RWPE1 (cell line): ENCODE measurements around the gene PDCD6IP.

Experiments used
- CTCF ChIA-PET: fragments of 350-600 bp; sonication (Branson Sonifier 250); formaldehyde crosslinking; extraction: SDS; loops from one replicate; lab custom pipeline; 2021; lab: Yijun Ruan, JAX
- POLR2A ChIA-PET: fragments of 400-600 bp; formaldehyde crosslinking; extraction: SDS; loops from one replicate; lab custom pipeline; 2020; ENCODE audit warnings: antibody characterized with exemption; ENCODE audit not compliant: low non-redundant PET; lab: Yijun Ruan, JAX
- DNase-seq: peaks from one replicate; pipeline ENCODE4 v3.0.0; 2012; ENCODE audit warnings: low spot score
- H3K27ac ChIP-seq: fragments of 450-650 bp; 2 replicates; pipeline ENCODE4 v1.5.1; 2017
- TF ChIP-seq, protein P1 (sequence below): fragments of 450-650 bp; conservative IDR thresholded peaks from 2 replicates; pipeline ENCODE4 v1.5.1; 2017; ENCODE audit warnings: low read depth, mild to moderate bottlenecking

Gene PDCD6IP

DNA sequence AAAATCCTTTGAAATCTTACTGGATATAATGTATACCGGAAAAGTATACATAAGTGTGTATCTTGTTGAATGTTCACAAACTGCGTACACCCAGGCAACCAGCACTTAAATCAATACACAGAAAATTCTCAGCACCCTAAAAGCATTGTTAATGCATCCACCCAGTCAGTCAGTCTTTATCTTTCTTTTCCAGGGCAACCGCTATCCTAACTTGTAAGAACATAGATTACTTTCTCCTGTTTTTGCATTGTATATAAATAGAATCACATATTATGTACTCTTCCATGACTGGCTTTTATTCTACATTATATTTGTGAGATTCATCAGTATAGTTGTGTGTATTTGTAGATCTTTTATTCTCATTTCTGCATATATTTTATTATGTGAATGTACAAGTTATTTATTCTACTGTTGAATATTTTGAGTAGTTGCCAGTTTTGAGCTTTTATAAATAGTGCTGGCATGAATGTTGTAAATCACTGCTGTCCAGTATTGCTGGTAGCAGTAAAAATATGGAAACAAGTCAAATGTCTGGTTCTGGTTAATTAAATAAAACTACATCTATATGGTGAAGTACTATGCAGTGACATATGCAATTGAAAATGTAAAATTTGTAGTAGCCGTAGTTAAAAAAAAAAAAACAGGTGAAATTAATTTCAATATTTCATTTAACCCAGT, 62.1 kb downstream of the PDCD6IP start:
- H3K27ac ChIP-seq: no peak overlapping the region
- POLR2A ChIA-PET: no interaction called here
- TF ChIP-seq, protein P1, sequence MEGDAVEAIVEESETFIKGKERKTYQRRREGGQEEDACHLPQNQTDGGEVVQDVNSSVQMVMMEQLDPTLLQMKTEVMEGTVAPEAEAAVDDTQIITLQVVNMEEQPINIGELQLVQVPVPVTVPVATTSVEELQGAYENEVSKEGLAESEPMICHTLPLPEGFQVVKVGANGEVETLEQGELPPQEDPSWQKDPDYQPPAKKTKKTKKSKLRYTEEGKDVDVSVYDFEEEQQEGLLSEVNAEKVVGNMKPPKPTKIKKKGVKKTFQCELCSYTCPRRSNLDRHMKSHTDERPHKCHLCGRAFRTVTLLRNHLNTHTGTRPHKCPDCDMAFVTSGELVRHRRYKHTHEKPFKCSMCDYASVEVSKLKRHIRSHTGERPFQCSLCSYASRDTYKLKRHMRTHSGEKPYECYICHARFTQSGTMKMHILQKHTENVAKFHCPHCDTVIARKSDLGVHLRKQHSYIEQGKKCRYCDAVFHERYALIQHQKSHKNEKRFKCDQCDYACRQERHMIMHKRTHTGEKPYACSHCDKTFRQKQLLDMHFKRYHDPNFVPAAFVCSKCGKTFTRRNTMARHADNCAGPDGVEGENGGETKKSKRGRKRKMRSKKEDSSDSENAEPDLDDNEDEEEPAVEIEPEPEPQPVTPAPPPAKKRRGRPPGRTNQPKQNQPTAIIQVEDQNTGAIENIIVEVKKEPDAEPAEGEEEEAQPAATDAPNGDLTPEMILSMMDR: no peak
- DNase-seq: no peak
- CTCF ChIA-PET: no interaction called here

DNA sequence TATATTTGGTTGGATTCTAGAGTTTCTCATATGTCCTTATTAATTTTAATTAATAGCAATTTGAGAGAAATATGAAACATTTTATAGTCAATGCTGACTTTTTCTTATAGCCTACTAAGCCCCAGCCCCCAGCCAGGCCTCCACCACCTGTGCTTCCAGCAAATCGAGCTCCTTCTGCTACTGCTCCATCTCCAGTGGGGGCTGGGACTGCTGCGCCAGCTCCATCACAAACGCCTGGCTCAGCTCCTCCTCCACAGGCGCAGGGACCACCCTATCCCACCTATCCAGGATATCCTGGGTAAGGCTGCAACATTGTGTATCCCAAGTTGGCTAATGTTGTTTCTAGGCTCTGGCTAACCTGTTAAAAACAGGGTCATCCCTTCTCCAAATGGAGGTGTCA, 66.7 kb downstream of the PDCD6IP start:
- no peak for DNase-seq
- TF ChIP-seq, protein P1: no peak
- POLR2A ChIA-PET: no interaction called here
- H3K27ac ChIP-seq: no peak overlapping the region
- CTCF ChIA-PET: no interaction called here

DNA sequence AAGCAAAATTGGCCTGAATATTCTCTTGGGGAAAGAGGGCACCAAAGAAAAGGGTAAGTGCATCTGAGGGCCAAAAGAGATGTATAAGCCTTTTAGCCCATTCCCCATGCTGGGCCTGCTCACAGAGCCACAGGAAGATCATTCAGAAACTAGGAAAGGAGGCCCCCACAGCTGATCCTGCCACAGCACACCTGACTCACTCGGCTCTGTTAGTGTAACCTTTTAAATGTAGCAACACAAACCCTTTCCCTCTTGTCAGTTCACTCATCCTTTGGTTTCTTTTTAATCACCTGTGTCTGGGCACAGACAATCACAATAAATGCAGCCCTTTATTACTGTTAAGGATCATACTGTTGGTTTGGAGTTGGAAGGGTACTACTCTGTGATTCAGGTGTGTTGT, 69.9 kb downstream of the PDCD6IP start:
- POLR2A ChIA-PET: no interaction called here
- TF ChIP-seq, protein P1: no peak
- CTCF ChIA-PET: interaction anchor here (0.6 kb wide), 1 partner anchor 111 kb away, joined by 8 read pairs; no protein-coding TSS in a partner anchor
- H3K27ac ChIP-seq: no peak overlapping the region
- DNase-seq: no peak

DNA sequence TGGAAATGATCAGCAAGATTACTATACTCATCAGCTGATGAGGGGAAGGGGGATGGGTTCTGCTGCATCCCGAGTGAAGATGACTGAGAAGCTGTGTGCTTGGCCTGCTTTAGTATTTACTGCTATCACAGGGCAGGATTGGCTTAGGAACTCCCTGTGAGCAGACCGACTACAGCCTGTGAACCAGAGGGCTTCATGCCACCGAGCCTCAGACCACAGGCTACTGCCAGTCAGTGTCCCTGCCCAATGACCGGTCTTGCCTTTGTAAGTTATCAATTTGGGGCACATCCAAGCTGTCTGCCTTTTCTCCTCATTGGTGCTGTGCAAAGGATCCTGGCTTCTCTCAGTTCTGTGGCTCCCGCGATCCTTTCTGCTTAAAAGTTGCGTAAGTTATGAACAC, 71.5 kb downstream of the PDCD6IP start:
- TF ChIP-seq, protein P1: no peak
- POLR2A ChIA-PET: no interaction called here
- no peak overlapping the region for H3K27ac ChIP-seq
- CTCF ChIA-PET: no interaction called here
- no peak for DNase-seq

DNA sequence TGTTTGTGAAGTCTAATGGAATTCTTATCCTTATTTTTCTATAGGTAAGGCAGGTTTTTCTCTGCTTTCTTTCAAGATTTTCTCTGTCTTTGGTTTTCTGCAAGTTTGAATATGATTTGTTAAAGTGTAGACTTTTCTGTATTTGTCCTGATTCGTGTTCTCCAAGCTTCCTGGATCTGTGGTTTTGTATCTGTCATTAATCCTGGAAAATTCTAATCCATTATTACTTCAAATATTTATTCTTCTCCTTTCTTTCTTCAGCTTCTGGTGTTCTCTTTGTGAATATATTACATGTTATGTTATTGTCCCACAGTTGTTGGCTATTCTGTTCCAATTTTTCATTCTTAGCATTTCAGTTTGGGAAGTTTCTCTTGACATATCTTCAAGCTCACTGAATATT, 76.4 kb downstream of the PDCD6IP start:
- no peak overlapping the region for H3K27ac ChIP-seq
- DNase-seq: no peak
- ChIA-PET POLR2A (no interaction called here), CTCF (no interaction called here)
- TF ChIP-seq, protein P1: no peak

DNA sequence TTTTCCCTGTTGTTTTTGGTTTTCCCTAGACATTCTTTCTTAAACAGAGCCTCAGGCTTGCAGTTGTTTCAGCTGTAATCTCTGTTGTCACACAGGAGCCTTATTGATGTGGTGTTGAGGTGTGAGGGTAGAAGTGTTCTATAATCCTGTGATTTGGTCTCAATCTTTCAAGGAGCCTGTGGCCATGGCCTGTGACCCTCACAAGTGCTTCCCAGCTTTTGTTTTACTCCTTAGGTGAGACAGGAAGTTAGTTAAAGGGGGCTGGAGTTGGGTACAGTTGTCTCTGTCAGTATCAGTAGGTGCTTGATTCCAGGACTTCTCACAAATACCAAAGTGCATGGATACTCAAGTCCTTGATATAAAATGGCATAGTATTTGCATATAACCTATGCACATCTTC, 77.2 kb downstream of the PDCD6IP start:
- POLR2A ChIA-PET: no interaction called here
- CTCF ChIA-PET: no interaction called here

More for the DNA sequence above, 77.2 kb downstream of the PDCD6IP start:
- no peak for DNase-seq
- no peak overlapping the region for H3K27ac ChIP-seq
- TF ChIP-seq, protein P1: no peak
